Mammary epithelial cell (primary cell): Measurements from ENCODE around the gene CCN2.

ENCODE experiments used
- CTCF ChIP-seq, 2 donors: IDR thresholded peaks in 1 of 2; conservative IDR thresholded peaks in 1 of 2; 2 replicates each; pipeline ENCODE4 v1.5.1; 2011 to 2012; ENCODE audit warnings: inconsistent platforms in 2 of 2, low read length in 2 of 2, mild to moderate bottlenecking in 2 of 2, control low read depth in 1 of 2, low read depth in 1 of 2; ENCODE audit not compliant: insufficient read depth in 1 of 2; ENCODE audit errors: extremely low read depth in 1 of 2
- EZH2 ChIP-seq: IDR thresholded peaks from 2 replicates; pipeline ENCODE4 v1.6.1; 2012; ENCODE audit warnings: low read length, inconsistent platforms, borderline replicate concordance

- TF ChIP-seq CTCF (conservative IDR thresholded peaks at IDR 0.05 in 1 of 2, IDR thresholded peaks at IDR 0.05 in 1 of 2; ENCODE audit: extremely low read depth in 1 of 2, insufficient read depth in 1 of 2, low read depth in 1 of 2, low read length in 2 of 2), result no peak
- no peak for TF ChIP-seq EZH2
Observed at GRCh38 chr6:131917318-131917717, 33.9 kb downstream of the CCN2 start.
